ENCODE results near the gene SLX4. TPM values are rescaled to one million over a fixed set of nuclear protein-coding genes. Genes with fewer than 3 reads are reported as not detected.

The SLX4 gene
- total and polyA plus RNA-seq, 9 of the 15 experiments (the other 6 are each of a cell fraction or from before 2014, with no cell fraction given): 0.29 to 7.9 (median 3.8) TPM

DNA sequence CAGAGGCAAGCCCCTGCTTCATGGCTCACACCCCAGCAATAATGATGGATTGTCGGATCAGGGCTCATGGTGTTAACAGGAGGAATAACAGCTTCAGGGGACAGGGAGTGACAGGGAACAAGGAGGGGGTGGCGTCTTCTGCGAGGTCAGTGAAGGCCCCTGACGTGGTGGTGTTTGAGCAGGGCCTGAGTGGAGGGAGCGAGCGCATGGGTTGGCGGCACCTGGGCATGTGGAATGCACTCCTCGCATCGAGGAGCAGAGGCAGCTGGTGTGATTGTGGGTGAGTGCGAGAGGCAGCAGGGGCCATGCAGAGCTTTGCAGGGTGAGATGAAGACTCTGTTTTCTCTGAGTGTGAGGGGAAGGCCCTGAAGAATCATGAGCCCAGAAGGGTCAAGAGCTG lies 77.3 kb downstream of the SLX4 start:
- BruUV-seq (replicated peaks): no TSS peak
- CTCF ChIA-PET (ENCODE audit: low intra/inter-chr PET ratio): no interaction called here
- POLR2A ChIA-PET: interaction anchor here (0.6 kb wide), 1 partner anchor 19 kb away, joined by 3 read pairs; no protein-coding TSS in a partner anchor

More for the DNA sequence above, 77.3 kb downstream of the SLX4 start:
- no peak for FAIRE-seq
- Histone ChIP-seq H3K27ac (ENCODE audit: extremely low read depth, low read depth, low read length) (no peak overlapping the region), H3K36me3 (ENCODE audit: control insufficient read depth, insufficient read depth, low read length) (no peaks in the 10 kb centered on the region), H3K9me3 (replicated peaks; ENCODE audit: control insufficient read depth, insufficient read depth, low read depth, low read length) (no peaks in the 10 kb centered on the region), H3K27me3 (ENCODE audit: control insufficient read depth in 2 of 2, insufficient read depth in 2 of 2, low read length in 2 of 2) (no peaks in the 10 kb centered on the region), H3K4me3 (no peak overlapping the region), H3K9ac (ENCODE audit: insufficient read depth in 1 of 2, low read depth in 2 of 2, low read length in 2 of 2) (no peak overlapping the region; a peak in 1 of 4 replicates), H3K79me2 (ENCODE audit: control insufficient read depth, insufficient read depth, low read length) (no peaks in the 10 kb centered on the region), H3K4me1 (replicated peaks in 1 of 2; ENCODE audit: control insufficient read depth in 2 of 2, insufficient read depth in 2 of 2, low read length in 2 of 2) (no peaks in the 10 kb centered on the region), H2AFZ (ENCODE audit: low read depth, low read length) (no peak overlapping the region), H3K9me1 (ENCODE audit: control insufficient read depth, insufficient read depth, low read length) (peaks cover 3% of the 10 kb centered on the region), H3K4me2 (ENCODE audit: insufficient read depth, low read length) (no peak overlapping the region), H4K20me1 (replicated peaks; ENCODE audit: control insufficient read depth, insufficient read depth, low read length) (0 out of 2 replicates have a peak, but pooled peaks cover 3% of the 10 kb centered on the region)
- DNase-seq (ENCODE audit: extremely low read depth in 1 of 4, low spot score in 3 of 4): no peak
- TF ChIP-seq MTA1 (IDR thresholded peaks at IDR 0.05; ENCODE audit: borderline replicate concordance) (no peak), ZNF586 (CRISPR knock-in tag; conservative IDR thresholded peaks at IDR 0.05) (no peak), HMGN3 (IDR thresholded peaks at IDR 0.05; ENCODE audit: borderline replicate concordance, extremely low read depth, insufficient read length, low read depth, low read length) (no peak), ZNF282 (CRISPR knock-in tag; IDR thresholded peaks at IDR 0.05) (no peak), KDM2B (CRISPR knock-in tag; IDR thresholded peaks at IDR 0.05) (no peak), PCBP1 (IDR thresholded peaks at IDR 0.05; ENCODE audit: low read depth, low read length, poor library complexity, severe bottlenecking) (no peak), BMI1 (IDR thresholded peaks at IDR 0.05; ENCODE audit: low read length) (no peak), ZFP30 (CRISPR knock-in tag; IDR thresholded peaks at IDR 0.05; ENCODE audit: borderline replicate concordance) (no peak), RFX7 (CRISPR knock-in tag; IDR thresholded peaks at IDR 0.05) (no peak), DIDO1 (tag; IDR thresholded peaks at IDR 0.05; ENCODE audit: low read depth) (no peak), MAFK (IDR thresholded peaks at IDR 0.05; ENCODE audit: low read length) (no peak), BRD4 (IDR thresholded peaks at IDR 0.05) (no peak)
- TF ChIP-seq, protein P1, sequence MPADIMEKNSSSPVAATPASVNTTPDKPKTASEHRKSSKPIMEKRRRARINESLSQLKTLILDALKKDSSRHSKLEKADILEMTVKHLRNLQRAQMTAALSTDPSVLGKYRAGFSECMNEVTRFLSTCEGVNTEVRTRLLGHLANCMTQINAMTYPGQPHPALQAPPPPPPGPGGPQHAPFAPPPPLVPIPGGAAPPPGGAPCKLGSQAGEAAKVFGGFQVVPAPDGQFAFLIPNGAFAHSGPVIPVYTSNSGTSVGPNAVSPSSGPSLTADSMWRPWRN (IDR thresholded peaks at IDR 0.05; ENCODE audit: low read depth): no peak
- TF ChIP-seq, protein P2, sequence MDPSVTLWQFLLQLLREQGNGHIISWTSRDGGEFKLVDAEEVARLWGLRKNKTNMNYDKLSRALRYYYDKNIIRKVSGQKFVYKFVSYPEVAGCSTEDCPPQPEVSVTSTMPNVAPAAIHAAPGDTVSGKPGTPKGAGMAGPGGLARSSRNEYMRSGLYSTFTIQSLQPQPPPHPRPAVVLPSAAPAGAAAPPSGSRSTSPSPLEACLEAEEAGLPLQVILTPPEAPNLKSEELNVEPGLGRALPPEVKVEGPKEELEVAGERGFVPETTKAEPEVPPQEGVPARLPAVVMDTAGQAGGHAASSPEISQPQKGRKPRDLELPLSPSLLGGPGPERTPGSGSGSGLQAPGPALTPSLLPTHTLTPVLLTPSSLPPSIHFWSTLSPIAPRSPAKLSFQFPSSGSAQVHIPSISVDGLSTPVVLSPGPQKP (CRISPR knock-in tag; IDR thresholded peaks at IDR 0.05): no peak
- TF ChIP-seq, protein P3, sequence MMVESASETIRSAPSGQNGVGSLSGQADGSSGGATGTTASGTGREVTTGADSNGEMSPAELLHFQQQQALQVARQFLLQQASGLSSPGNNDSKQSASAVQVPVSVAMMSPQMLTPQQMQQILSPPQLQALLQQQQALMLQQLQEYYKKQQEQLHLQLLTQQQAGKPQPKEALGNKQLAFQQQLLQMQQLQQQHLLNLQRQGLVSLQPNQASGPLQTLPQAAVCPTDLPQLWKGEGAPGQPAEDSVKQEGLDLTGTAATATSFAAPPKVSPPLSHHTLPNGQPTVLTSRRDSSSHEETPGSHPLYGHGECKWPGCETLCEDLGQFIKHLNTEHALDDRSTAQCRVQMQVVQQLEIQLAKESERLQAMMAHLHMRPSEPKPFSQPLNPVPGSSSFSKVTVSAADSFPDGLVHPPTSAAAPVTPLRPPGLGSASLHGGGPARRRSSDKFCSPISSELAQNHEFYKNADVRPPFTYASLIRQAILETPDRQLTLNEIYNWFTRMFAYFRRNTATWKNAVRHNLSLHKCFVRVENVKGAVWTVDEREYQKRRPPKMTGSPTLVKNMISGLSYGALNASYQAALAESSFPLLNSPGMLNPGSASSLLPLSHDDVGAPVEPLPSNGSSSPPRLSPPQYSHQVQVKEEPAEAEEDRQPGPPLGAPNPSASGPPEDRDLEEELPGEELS (CRISPR knock-in tag; IDR thresholded peaks at IDR 0.05; ENCODE audit: borderline replicate concordance): no peak
- TF ChIP-seq, protein P4, sequence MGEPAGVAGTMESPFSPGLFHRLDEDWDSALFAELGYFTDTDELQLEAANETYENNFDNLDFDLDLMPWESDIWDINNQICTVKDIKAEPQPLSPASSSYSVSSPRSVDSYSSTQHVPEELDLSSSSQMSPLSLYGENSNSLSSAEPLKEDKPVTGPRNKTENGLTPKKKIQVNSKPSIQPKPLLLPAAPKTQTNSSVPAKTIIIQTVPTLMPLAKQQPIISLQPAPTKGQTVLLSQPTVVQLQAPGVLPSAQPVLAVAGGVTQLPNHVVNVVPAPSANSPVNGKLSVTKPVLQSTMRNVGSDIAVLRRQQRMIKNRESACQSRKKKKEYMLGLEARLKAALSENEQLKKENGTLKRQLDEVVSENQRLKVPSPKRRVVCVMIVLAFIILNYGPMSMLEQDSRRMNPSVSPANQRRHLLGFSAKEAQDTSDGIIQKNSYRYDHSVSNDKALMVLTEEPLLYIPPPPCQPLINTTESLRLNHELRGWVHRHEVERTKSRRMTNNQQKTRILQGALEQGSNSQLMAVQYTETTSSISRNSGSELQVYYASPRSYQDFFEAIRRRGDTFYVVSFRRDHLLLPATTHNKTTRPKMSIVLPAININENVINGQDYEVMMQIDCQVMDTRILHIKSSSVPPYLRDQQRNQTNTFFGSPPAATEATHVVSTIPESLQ (CRISPR knock-in tag; IDR thresholded peaks at IDR 0.05): no peak
- TF ChIP-seq, protein P5, sequence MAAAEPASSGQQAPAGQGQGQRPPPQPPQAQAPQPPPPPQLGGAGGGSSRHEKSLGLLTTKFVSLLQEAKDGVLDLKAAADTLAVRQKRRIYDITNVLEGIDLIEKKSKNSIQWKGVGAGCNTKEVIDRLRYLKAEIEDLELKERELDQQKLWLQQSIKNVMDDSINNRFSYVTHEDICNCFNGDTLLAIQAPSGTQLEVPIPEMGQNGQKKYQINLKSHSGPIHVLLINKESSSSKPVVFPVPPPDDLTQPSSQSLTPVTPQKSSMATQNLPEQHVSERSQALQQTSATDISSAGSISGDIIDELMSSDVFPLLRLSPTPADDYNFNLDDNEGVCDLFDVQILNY (CRISPR knock-in tag; IDR thresholded peaks at IDR 0.05): no peak
- intact Hi-C loops (cut with micrococcal nuclease) (no loop called here), in situ Hi-C loops (cut with MboI) (no loop called here)
- ATAC-seq: no peak
- 63% methylated on average over 9 of the region's 10 CpGs for WGBS (ENCODE audit: insufficient coverage, low coverage, missing lambda C conversion rate)
